Activated CD8-positive, alpha-beta memory T cell treated with anti-CD3 and anti-CD28 coated beads for 4 hours (primary cell): Measurements from ENCODE around the gene AQP5.

Source experiments
- DNase-seq, 2 donors: peaks; one replicate each; pipeline ENCODE4 v3.0.0-alpha.2; 2020; ENCODE audit warnings: low read depth in 2 of 2

The AQP5 gene

GRCh38 chr12:49964849-49965624 is 3.4 kb downstream of the AQP5 start:
- DNase-seq: no peak

GRCh38 chr12:49965836-49966235 is 4.2 kb downstream of the AQP5 start:
- DNase-seq: no peak

- no peak for DNase-seq
These were observed 4.9 kb downstream of the AQP5 start for GRCh38 chr12:49966511-49967041.

GRCh38 chr12:49967042-49967776 is 5.5 kb downstream of the AQP5 start:
- DNase-seq: peak; percentile 77 to 84

GRCh38 chr12:49967777-49968250 is 6.1 kb downstream of the AQP5 start:
- no peak for DNase-seq

- DNase-seq: no peak
These were observed 6.8 kb downstream of the AQP5 start for GRCh38 chr12:49968471-49968870.

GRCh38 chr12:49969027-49969426 is 7.4 kb downstream of the AQP5 start:
- no peak for DNase-seq

- DNase-seq: no peak
These were observed 8.2 kb downstream of the AQP5 start for GRCh38 chr12:49969651-49970429.

GRCh38 chr12:49970658-49971057 is 9.0 kb downstream of the AQP5 start:
- DNase-seq: no peak

GRCh38 chr12:49971141-49971540 is 9.5 kb downstream of the AQP5 start:
- DNase-seq: no peak

- DNase-seq: no peak
These were observed 10.5 kb downstream of the AQP5 start for GRCh38 chr12:49972129-49972528.

- no peak for DNase-seq
These were observed 11.1 kb downstream of the AQP5 start, which contains the start of gene AQP6 for GRCh38 chr12:49972641-49973360. Gene AQP6 (plus strand): TSS chr12:49972947. CDS start chr12:49973174, 227 bp downstream.

- DNase-seq: no peak
These were observed 11.7 kb downstream of the AQP5 start for GRCh38 chr12:49973361-49973830.

GRCh38 chr12:49974231-49974675 is 12.6 kb downstream of the AQP5 start:
- DNase-seq: no peak

GRCh38 chr12:49974677-49975317 is 13.1 kb downstream of the AQP5 start:
- DNase-seq: no peak

GRCh38 chr12:49975318-49975761 is 13.7 kb downstream of the AQP5 start:
- DNase-seq: no peak

- DNase-seq: no peak
These were observed 14.9 kb downstream of the AQP5 start for GRCh38 chr12:49976557-49976956.

GRCh38 chr12:49978125-49978524 is 16.5 kb downstream of the AQP5 start:
- no peak for DNase-seq

- DNase-seq: no peak
These were observed 17.4 kb downstream of the AQP5 start for GRCh38 chr12:49979016-49979586.

- DNase-seq: no peak
These were observed 18.1 kb downstream of the AQP5 start for GRCh38 chr12:49979791-49980190.
